Head of caudate nucleus (tissue), 42 donors: Measurements from ENCODE around the gene ANKRD13A.
"Not testable (repeated sequence)": the region's sequence is repeated elsewhere in the genome, so short reads cannot be mapped to it uniquely, and the experiment has no call there.

Source experiments
- DNase-seq, 42 donors: peaks; one replicate each; pipeline versions ENCODE4 v3.0.0 to v3.0.0-alpha.2; 2020 to 2021; ENCODE audit warnings: mixed read lengths in 7 of 42
- intact Hi-C: fragments of 100-400 bp; cut with DNase I; formaldehyde crosslinking; loops from one replicate; pipeline ENCODE4 v1.15.0; 2022

The ANKRD13A gene

DNA sequence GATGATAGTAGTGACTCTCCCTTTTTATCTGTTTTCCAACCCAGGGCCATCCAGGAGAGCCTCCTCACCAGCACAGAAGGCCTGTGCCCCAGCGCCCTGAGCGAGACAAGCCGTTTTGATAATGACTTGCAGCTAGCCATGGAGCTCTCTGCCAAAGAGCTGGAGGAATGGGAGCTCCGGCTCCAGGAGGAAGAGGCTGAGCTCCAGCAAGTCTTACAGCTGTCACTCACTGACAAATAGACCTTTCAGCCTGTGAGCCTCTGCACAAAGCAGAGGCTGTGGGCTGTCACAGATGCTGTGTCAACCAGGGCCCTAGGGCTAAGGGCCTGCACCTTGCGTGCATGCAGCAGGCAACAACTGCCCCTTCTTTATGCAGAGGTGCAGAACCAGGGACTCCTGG, 38.1 kb downstream of the ANKRD13A start:
- DNase-seq = peak in 40 of 42 donors; percentile 12 to 79 (median 53)
- intact Hi-C loops = no loop called here

GRCh38 chr12:110038741-110039084, 39.5 kb downstream of the ANKRD13A start:
- intact Hi-C loops = no loop called here
- no peak for DNase-seq

DNA sequence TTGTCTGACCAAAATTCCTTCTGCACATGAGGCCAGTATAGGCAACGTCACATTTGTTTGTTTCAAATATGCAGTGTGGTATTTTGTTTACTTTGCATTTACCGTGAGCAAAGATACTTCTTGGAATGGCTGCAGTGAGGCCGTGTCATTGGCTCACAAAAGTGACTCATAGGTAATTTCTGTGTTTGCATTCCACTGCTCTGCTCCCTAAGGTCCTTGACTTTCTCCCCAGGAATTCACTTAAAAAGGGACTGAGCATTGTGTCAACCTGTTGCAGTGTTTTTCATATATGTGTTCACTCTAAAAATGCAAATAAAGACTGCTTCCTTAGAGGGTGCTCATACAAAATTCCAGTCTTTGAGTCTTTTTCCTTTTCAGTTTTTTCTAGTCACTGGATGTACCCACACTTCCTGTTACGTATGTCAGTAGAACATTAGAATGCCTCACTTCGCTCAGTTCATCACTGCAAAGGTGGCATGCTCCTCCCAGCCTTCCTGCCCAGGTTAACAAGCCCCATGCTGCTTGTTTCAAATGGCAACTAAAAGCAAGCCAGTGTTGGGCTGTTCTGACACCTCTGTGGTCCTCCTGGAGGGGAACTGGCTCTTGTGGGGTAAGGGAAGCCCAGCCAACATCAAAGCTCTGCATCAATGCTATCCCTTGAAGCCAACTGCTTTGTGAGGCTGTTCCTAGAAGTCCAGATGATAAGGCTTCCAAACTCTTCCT, 40.0 kb downstream of the ANKRD13A start:
- peak in 7 of 42 donors; percentile 26 to 53 (median 42) for DNase-seq
- intact Hi-C loops = no loop called here

DNA sequence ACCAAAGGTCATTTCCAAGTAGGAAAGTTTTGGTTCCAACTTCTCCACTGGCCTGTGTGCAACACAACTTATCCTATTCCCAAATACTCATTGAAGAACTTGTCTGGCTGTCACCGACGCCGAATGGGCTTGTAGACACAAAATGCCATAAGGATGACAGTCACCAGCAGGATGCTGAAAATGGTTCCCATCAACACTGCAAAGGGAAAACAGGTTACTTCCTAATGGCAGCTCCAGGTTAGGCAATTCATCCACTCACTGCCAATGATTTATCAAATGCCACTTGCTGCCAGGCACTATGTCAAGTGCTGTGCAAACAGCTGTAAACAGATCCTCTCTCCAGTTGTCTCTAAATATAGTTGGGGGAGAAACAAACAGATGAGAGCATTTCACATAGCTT, 43.0 kb downstream of the ANKRD13A start:
- intact Hi-C loops = no loop called here
- no peak for DNase-seq

- intact Hi-C loops = no loop called here
- no peak for DNase-seq
Measured at GRCh38 chr12:110046451-110047187, 47.4 kb downstream of the ANKRD13A start.

GRCh38 chr12:110047297-110047940, 48.2 kb downstream of the ANKRD13A start:
- no peak for DNase-seq

DNA sequence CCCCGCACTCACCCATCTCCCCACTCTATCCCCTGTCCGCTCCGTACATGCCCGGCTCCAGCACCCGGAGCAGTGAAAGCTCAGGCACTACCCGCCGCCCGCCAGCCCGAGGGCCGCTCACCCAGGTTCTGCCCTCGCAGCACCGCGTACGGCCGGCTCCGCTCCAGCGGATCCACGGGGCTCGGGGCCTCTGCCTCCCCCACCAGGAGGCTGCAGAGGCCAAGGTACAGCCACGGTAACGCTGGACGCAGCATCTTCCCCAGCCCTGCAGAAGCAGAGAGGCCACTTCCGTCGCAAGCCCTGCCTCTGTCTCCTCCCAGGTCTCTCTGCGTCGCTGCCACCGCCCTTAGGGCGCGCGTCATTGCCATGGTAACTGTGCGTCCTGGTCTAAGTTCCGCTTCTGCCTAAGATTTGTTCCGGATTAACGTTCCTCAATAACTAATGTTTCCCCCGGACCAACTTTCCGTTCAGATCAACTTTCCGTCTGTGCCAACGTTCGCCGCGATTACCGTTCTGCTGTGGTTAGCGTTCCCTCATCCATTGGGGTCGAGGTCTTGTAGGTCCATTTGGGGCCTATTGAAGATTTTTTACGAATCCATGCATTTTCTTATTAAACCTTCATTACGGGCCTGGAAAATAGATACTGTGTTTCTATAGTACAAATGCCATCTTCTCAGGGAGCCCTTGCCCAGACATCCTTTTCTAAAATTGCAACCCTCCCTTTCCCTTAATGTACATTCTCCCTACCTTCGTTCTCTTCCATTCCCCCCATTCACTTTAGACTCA, 49.2 kb downstream of the ANKRD13A start, which contains the start of gene C12orf76:
TSS of gene C12orf76 (minus strand) at position 281 of the 786 bp plus-strand sequence. CDS start at position 254, 27 bp downstream.
- intact Hi-C loops = no loop called here
- peak; percentile 90 to 98 (median 95) for DNase-seq

More at GRCh38 chr12:110047297-110047940, 48.2 kb downstream of the ANKRD13A start:
- intact Hi-C loops = no loop called here

DNA sequence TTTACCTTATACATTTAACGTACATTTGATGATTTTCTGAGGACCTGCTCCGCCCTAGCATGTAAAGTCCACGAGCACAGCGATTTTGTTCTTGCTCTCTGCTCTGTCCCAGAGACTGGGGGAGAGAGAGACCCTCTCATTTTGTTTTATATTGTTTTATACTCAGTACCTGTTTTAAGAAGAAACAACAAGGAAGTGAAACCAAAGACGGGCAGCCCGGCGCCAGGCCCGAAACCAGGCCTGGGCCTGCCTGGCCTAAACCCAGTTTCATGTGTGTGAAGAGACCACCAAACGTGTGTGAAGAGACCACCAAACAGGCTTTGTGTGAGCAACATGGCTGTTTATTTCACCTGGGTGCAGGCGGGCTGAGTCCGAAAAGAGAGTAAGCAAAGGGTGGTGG, 49.8 kb downstream of the ANKRD13A start:
- DNase-seq, intact Hi-C loops: not testable (repeated sequence)

DNA sequence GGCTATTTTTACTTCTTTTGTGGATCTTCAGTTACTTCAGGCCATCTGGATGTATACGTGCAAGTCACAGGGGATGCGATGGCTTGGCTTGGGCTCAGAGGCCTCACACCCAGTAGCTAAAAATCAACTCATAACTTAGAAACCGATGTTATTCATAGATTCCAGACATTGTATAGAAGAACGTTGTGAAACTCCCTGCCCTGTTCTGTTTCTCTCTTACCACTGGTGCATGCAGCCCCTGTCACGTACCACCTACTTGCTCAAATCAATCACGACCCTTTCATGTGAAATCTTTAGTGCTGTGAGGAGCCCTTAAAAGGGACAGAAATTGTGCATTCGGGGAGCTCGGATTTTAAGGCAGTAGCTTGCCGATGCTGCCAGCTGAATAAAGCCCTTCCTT, 50.4 kb downstream of the ANKRD13A start:
- DNase-seq, intact Hi-C loops: not testable (repeated sequence)

DNA sequence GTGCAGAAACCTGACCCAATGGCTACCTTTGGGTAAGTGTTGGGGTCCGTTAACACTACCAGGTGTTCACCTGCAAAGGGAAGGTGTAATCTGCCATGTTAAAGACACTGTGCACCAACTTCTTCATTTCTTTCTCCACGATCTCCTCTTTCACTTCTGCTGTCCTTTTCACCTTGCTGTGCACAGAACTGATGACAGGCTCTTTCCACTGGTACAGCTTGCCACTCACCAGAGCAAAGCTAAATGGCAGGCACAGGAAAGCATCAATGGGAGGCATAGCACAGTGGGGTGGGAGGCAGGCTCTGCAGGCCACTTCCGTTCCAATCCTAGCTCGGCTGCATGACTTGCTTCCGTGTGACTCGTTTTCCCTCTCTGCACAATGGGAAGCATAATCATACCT, 51.7 kb downstream of the ANKRD13A start:
- intact Hi-C loops = no loop called here
- DNase-seq = no peak

DNA sequence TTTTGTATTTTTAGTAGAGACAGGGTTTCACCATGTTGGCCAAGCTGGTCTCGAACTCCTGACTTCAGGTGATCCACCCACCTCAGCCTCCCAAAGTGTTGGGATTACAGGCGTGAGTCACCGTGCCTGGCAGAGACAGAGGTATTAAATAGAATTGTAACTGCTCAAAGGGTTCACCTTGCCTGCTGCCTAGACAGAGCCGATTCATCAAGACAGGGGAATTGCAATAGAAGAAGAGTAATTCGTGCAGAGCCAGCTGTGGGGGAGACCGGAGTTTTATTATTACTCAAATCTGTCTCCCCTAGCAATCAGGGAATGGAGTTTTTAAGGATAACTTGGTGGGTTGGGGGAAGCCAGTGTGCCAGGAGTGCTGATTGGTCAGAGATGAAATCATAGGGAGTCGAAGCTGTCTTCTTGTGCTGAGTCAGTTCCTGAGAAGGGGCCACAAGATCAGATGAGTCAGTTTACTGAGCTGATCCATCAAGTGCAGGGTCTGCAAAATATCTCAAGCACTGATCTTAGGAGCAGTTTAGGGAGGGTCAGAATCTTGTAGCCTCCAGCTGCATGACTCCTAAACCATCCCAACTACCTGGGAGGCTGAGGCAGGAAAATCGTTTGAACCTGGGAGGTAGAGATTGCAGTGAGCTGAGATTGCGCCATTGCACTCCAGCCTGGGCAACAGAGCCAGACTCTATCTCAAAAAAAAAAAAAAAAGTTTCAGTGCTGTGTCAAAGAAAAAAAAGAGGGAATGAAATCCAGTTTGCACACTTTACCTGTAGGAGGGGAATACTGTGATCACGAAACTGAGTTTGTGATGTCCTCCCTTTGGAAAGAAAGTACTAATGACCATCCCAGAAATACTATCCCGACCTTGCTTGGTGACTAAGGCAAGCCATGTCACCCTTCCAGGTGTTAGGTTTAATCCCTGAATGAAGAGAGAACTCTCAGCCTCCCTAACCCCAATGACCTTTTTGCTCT, 56.4 kb downstream of the ANKRD13A start:
- intact Hi-C loops = not testable (repeated sequence)
- peak in 24 of 42 donors; percentile 23 to 74 (median 50) for DNase-seq

DNA sequence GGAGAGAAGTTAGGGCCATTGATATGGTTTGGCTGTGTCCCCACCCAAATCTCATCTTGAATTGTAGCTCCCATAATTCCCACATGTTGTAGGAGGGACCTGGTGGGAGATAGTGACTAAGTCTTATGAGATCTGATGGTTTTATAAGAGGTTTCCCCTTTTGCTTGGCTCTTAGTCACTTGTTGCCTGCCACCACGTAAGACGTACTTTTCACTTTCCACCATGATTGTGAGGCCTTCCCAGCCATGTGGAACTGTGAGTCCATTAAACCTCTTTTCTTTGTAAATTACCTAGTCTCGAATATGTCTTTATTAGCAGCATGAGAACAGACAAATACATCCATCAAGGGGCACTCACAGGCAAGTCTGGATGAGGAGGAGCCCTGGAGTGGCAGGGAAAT, 57.4 kb downstream of the ANKRD13A start:
- intact Hi-C loops, DNase-seq: not testable (repeated sequence)

- peak in 1 of 42 donors; percentile 69 for DNase-seq
- intact Hi-C loops = no loop called here
Measured at GRCh38 chr12:110058875-110059615, 59.8 kb downstream of the ANKRD13A start.

DNA sequence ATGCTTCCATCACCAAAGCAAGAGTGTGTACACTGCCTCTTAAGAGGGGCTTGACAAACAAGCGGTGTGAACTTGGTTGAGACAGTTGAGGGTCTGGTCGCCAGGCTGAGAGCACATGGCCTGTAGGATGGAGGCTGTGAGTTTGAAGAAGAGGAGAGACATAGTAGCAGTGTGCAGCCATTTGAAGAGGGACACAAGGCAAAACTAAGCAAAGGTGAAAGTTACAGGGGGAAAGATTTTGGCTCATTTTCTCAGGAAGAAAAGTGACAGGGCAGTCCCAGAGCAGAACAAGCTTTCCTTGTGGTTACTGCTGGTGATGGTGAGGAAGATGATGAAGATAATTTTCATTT, 60.4 kb downstream of the ANKRD13A start:
- no peak for DNase-seq
- intact Hi-C loops = no loop called here

- no peak for DNase-seq
- intact Hi-C loops = no loop called here
Measured at GRCh38 chr12:110062241-110062640, 63.0 kb downstream of the ANKRD13A start.

GRCh38 chr12:110065540-110065939, 66.3 kb downstream of the ANKRD13A start:
- intact Hi-C loops = no loop called here
- DNase-seq = no peak

- intact Hi-C loops = no loop called here
- no peak for DNase-seq
Measured at GRCh38 chr12:110067531-110067930, 68.3 kb downstream of the ANKRD13A start.
